ENCODE data around the gene MTFR2.
A peak's percentile ranks its signal among the peaks of the same experiment; 100 is the strongest.

MTFR2 gene

GRCh38 chr6:136249811-136250685 lies at the start of gene MTFR2:
TSS of gene MTFR2 (minus strand) at chr6:136250311. CDS start at chr6:136249099, 1,212 bp downstream.
- peak; percentile 87 for DNase-seq (ENCODE audit: low read depth)

DNA sequence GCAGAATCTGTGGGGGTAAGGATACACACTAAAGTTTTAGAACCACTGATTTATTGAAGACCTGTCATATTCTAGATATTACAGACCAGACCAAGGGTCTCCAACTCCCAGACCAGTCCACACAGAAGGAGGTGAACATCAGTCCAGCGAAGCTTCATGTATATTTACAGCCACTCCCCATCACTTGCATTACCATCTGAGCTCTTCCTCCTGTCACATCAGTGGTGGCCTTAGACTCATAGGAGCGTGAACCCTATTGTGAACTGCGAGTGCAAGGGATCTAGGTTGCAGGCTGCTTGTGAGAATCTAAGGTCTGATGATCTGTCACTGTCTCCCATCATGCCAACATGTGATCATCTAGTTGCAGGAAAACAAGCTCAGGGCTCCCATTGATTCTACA lies 44.5 kb upstream of the MTFR2 start:
- DNase-seq (ENCODE audit: low read depth): no peak

DNA sequence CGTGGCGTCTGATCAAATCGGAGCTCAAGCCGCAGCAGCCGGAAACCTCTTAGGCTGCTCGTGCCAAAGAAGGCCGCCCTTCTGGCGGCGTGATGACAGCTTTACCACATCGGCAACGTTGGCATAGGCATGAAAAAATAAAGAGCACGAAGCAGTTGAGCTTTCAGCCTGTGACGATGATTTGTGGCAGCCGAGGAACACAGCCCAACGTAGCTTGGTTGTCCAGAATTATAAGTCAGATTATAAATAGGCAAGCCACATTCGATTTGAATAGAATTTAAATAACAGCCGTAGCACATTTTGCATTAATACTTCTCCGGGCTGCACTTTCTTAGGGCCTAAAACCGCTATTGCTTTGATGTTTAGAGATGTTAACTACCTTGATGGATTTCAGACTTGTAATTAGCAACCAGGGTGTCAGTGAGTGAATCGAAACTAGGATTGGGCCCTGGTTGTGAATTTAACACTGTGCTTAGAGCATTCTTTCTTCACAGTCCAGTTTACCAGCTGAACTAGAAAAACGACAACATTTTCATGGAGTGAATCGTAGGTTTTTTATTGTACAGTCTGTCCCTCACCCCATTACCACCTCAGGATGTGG lies 40.4 kb upstream of the MTFR2 start:
- DNase-seq (ENCODE audit: low read depth): peak; percentile 68

GRCh38 chr6:136289579-136290409 lies 39.7 kb upstream of the MTFR2 start, which contains the start of gene BCLAF1:
TSS of gene BCLAF1 (minus strand) at chr6:136289846. CDS start at chr6:136279866, 9,980 bp downstream.
- DNase-seq (ENCODE audit: low read depth): peak; percentile 99

- peak; percentile 88 for DNase-seq (ENCODE audit: low read depth)
Measured at GRCh38 chr6:136289327-136289578, 39.1 kb upstream of the MTFR2 start.

DNA sequence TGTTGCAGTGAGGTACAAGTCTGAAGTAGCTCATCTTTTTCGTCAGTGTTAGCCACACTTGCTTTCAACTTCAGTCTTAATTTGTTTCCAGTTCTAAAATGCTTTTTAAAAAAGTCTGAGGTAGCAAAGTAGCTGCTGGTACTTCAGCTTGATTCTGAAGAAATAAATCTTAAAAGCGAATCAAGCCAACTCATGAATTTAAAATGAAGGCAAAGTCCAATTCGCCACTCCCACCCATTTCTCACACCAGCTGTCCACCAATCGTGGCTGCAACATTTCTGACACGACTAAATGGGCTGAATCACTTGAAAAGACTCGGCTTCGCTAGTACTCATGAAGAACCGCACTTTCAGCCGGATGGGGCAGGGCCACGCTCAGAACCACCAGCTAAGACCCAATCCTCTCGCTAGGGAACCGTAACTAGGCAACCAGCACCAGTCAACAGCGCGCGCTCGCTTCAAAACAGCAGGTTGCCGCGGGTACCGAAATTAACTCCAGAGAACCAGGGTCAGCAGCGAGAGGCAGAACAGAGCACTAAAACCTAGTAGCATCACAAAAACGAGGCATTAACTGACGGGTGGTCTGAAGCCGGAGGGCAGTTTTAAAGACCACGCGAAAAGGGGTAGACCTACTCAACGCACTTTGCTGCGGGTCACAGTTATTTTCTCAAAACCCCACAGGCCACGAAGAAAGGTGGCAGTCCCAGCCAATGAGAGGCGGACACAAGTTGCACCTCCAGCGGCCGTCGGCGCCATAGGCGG lies 38.6 kb upstream of the MTFR2 start:
- DNase-seq (ENCODE audit: low read depth): peak; percentile 81

GRCh38 chr6:136284909-136285308 lies 34.8 kb upstream of the MTFR2 start:
- no peak for DNase-seq (ENCODE audit: low read depth)

GRCh38 chr6:136282906-136283305 lies 32.8 kb upstream of the MTFR2 start:
- no peak for DNase-seq (ENCODE audit: low read depth)

DNA sequence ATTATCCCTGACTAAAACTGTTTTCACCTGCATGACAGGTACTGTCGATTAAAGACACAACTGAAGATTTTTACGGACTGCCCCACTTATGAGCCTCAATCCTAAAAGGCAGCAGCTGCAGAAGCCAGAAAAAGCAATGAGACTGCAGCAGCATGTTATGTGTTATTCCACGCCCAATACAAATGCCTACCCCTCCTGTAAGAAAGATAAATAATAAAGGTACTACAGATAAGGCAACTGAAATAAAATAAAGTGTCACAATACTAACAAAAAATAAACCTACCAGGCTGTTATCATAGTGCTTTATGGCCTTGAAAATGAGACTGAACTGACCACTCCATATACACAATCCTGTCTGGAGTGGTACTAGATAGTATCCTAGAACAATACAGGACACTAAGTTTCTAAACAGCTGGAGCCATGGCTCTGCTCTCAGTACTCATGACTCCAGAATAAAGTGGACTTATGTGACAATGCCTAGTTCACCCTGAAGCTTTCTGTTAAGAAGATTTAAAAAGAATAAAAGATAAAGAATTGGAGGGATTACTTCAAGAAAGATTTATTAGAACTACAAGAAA lies 30.0 kb upstream of the MTFR2 start:
- no peak for DNase-seq (ENCODE audit: low read depth)

DNA sequence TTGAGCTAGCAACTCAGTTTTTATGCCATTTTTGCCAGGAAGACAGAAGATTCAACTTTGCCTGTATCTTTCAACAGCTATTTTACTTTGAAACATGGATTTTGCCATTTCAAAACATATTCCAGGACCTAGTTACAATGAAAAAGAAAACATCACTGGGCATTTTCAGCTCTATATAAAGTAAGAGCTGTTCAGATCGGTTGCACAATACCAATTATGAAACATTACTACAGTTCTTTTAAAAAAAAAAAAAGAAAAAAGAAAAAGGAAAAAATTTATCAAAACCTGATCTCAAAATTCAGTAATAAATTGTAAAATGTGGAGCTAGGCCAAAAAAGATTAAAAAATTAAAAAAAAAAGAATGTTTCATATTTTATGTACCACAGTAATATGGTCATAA lies 24.0 kb upstream of the MTFR2 start:
- DNase-seq (ENCODE audit: low read depth): no peak

GRCh38 chr6:136265101-136265500 lies 15.0 kb upstream of the MTFR2 start:
- DNase-seq (ENCODE audit: low read depth): no peak

DNA sequence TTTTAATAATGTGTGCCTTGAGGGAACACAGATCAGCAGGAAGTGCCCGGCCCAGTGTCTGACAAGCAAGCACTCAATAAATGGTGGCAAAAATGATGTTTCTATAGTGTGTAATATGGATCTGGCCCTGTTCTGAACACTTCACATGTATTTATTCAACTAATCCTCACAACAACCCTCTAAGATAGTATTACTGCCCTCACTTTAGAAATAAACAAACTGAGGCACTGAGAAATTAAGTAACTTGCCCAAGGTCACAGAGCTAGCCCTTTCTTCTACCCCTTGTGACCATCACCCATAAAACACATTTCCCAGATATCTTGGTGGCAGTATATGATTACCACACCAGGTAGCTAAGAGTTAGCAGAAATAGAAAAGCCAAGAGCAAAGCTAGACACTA lies 12.8 kb upstream of the MTFR2 start:
- no peak for DNase-seq (ENCODE audit: low read depth)

DNA sequence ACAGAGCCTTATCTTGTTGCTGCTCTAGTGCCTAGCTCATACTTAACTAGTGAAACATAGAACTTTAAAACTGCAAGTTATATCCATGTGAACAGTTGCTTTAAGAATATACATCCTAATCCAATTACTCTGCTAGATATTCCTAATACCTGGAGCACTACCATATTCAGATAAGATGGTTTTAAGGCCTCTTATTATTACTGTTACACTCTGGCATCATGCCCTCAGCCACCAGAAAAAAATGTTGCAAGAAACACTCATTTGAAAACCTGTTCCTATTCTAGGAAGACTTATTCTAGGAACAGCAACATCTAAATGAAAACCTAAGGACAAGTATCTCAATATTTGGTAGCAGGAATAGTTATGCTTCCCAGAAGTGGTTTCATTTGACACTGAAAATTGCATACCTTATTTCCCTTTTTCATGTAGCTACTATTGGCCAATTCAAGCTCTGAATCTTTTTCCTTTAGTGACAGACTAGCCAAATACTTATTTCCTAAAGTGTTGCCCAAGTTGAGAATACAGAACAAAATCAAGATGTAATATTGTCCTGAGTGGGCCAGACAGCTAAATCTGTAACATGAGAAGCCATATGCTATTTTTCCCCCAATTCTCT lies 4.8 kb upstream of the MTFR2 start:
- no peak for DNase-seq (ENCODE audit: low read depth)

GRCh38 chr6:136253734-136254133 lies 3.6 kb upstream of the MTFR2 start:
- no peak for DNase-seq (ENCODE audit: low read depth)

DNA sequence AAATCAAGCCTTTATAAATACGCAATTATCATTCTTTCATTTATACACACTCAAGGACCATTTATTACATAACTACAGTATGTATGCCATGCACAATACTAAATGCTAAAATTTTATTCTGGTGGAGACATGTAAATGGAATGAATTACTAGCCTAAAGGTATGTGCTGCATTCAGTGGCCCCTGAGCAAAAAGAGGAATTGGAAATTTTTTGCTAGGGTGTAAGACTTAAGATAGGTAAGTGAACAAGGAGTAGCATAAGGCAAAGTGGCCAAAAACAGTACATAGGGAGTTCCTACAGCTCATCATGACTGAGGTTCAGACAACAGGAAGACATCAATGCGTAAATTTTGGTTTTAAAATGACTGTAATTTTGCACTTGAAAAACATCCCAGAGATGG lies 2.3 kb upstream of the MTFR2 start:
- DNase-seq (ENCODE audit: low read depth): no peak

DNA sequence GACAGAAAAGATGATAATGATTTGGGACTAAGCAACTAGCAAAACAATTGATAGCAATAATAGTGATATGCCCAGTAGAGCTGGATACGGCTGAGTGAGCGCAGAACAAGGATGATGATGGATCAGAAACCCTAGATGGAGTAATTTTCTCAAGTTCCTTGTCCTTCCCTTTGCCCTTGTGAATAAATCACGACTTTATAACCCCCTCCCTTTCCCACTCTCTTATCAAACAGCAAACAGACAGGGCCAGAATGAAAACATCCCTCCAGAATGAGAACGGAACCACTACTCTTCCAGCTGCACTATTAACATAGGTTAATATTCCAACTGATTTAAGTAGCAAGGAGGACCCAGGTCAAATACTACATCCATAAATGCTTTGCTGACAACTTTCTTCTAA lies 1.3 kb upstream of the MTFR2 start:
- no peak for DNase-seq (ENCODE audit: low read depth)

GRCh38 chr6:136250686-136251008 lies 536 bp upstream of the MTFR2 start:
- no peak for DNase-seq (ENCODE audit: low read depth)

- DNase-seq (ENCODE audit: low read depth): no peak
Measured at GRCh38 chr6:136249336-136249735, 775 bp downstream of the MTFR2 start.

- no peak for DNase-seq (ENCODE audit: low read depth)
Measured at GRCh38 chr6:136244061-136244616, 6.0 kb downstream of the MTFR2 start.

DNA sequence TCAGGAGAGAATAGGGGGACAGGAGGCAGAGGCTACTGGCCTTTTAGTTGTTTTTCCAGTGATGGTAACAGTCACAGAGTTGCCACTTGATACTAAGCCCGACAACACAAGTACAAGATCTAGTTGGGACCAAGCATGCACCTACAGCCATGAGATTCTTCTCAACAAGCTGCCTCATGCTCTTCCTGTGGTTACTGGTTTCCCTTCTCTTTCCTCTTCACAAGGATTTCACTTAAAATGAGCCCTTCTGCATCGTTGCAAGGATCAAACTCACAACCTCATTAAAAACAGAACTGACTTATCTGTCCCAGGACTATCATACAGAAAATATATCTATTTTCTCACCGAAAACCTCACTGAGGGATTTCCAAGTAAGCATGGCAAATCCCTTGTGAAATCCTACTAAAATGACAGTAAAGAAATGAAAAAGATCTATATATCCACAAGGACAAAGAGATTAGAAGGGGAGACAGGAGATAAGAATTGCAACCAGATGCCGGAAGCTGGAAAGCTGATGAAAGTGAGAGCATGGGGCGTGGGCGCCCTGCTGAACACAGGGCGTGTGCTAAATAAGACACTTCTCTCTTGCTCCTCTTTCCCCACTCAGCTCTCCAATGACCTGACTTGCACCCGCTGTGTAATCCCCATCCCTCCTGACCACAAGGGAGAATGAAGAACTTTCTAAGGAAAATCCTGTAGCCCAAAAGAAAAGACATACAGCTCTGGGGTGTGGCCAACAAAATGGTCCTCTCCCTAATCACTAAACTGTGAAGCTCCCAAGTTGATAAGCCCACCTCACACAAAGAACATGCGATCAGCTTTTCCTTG lies 13.4 kb downstream of the MTFR2 start:
- DNase-seq (ENCODE audit: low read depth): no peak

Measured in stimulated activated CD8-positive, alpha-beta memory T cell treated with anti-CD3 and anti-CD28 coated beads, Interleukin-12 subunit alpha, Interleukin-12 subunit beta, amount 100 ng/mL, for 1 hour (primary cell).